ENCODE results near the gene TUBB4A. TPM values are rescaled to one million over a fixed set of nuclear protein-coding genes. Genes with fewer than 3 reads are reported as not detected.
"Not testable (repeated sequence)": the region's sequence is repeated elsewhere in the genome, so short reads cannot be mapped to it uniquely, and the experiment has no call there.

Gene TUBB4A
- 0.10 TPM for total RNA-seq

DNA sequence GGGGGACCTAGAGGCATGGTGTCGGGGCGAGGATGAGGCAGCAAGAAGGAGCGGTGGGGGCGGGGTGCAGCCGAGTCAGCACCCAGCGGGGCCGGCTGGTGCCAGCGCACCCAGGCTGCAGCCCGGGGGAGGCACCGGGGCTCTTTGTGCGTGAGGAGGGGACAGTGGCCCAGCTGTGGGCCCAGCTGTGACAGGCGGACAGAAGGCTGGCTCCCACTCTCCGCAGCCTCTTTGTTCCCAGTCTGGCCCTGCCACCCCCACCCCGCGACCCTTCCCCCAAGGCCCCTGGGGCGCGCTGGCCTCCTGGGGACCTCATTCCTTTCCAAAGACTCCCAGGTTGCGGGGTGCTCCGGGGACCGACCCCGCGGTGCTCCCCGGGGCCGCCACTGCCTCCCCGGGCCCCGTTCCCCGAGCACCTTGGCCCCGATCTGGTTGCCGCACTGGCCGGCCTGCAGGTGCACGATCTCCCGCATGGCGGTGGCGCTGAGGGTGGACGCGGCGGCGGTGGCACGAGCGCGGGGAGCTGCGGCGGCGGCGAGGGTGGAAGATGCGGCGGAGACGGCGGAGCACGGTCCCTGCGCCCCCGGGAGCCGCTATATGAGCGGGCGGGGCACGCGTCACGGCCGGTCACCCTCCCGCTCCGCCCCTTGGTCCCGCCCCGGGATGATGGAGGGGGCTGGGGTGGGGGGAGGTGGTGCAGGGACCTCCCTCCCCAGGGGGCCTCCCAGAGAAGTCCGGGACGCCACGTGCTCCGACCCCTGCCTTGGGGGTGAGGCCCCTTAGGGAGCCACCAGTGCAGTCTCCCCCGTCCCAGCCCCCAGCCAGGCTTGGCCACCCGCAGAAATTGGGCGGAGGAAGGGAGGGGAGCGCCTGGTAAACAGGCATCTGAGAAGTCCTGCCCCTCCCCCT lies at the start of gene TUBB4A:
Gene TUBB4A, minus strand, starts transcription at position 570 of the 909 bp plus-strand sequence. Its CDS starts 97 bp downstream, at position 473.
- H3K4me1 ChIP-seq (ENCODE audit: insufficient read depth, low read length): peaks cover 19% of the 10 kb centered on the region
- H3K27me3 ChIP-seq (ENCODE audit: insufficient read depth, low read length): peaks cover 26% of the 10 kb centered on the region
- H3K4me3 ChIP-seq (ENCODE audit: low read length): peak within 1 kb of the TSS; percentile 23

GRCh38 chr19:6551091-6551490 lies 49.0 kb upstream of the TUBB4A start:
- Histone ChIP-seq H3K9me3 (ENCODE audit: low read depth, low read length) (no peaks in the 10 kb centered on the region), H3K27me3 (ENCODE audit: insufficient read depth, low read length) (no peaks in the 10 kb centered on the region), H3K4me3 (ENCODE audit: low read length) (no peak overlapping the region), H3K4me1 (ENCODE audit: insufficient read depth, low read length) (peaks cover 8% of the 10 kb centered on the region)

More for the DNA sequence above, at the start of gene TUBB4A:
- no peaks in the 10 kb centered on the region for H3K9me3 ChIP-seq (ENCODE audit: low read depth, low read length)

DNA sequence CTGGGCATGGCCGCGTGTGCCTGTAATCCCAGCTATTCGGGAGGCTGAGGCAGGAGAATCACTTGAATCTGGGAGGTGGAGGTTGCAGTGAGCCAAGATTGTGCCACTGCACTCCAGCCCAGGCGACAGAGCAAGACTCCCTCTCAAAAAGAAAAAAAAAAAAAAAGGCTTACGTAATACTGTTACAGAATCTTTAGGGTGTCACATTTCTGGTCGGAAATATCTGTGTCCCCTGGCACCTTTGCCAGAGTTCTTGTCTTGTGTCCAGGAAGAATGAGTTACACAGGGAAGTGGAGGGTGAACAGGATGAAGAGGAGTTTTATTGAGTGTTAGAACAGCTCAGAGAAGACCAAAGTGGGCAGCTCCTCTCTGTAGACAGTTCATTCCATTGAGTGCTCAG lies 48.6 kb upstream of the TUBB4A start:
- H3K27me3 ChIP-seq (ENCODE audit: insufficient read depth, low read length); H3K4me3 ChIP-seq (ENCODE audit: low read length); H3K4me1 ChIP-seq (ENCODE audit: insufficient read depth, low read length); H3K9me3 ChIP-seq (ENCODE audit: low read depth, low read length): not testable (repeated sequence)

DNA sequence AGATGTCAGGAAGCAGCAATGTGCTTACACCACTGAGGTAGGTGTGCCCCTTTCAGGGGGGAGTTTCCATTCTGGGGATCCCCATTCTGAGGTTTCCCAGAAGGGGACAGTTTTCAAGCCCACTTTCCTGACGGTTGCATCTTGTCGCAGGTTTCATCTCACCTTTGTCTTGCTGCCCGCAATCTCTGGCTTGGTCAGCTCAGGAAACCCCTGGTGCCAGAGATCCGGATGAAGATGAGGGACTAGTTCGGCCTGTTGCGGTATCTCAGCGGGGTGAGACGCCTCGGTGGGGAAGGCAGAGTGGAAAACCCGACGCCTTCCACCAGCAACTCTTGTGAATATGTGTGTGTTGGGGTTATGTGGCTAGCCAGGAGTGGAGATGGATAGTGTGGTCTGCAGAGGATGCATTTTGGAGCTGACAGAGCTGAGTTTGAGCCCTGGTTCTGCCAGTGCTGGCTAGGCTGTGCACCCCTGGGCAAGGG lies 41.8 kb upstream of the TUBB4A start:
- no peaks in the 10 kb centered on the region for H3K9me3 ChIP-seq (ENCODE audit: low read depth, low read length)
- H3K4me3 ChIP-seq (ENCODE audit: low read length): no peak overlapping the region
- no peaks in the 10 kb centered on the region for H3K27me3 ChIP-seq (ENCODE audit: insufficient read depth, low read length)
- H3K4me1 ChIP-seq (ENCODE audit: insufficient read depth, low read length): no peaks in the 10 kb centered on the region

- H3K4me3 ChIP-seq (ENCODE audit: low read length): no peak overlapping the region
- no peaks in the 10 kb centered on the region for H3K27me3 ChIP-seq (ENCODE audit: insufficient read depth, low read length)
- H3K4me1 ChIP-seq (ENCODE audit: insufficient read depth, low read length): peaks cover 9% of the 10 kb centered on the region
These were observed 39.0 kb upstream of the TUBB4A start for GRCh38 chr19:6540918-6541689.

GRCh38 chr19:6539514-6539913 lies 37.4 kb upstream of the TUBB4A start:
- H3K4me1 ChIP-seq (ENCODE audit: insufficient read depth, low read length): peaks cover 13% of the 10 kb centered on the region
- no peaks in the 10 kb centered on the region for H3K9me3 ChIP-seq (ENCODE audit: low read depth, low read length)
- no peaks in the 10 kb centered on the region for H3K27me3 ChIP-seq (ENCODE audit: insufficient read depth, low read length)
- no peak overlapping the region for H3K4me3 ChIP-seq (ENCODE audit: low read length)

More at GRCh38 chr19:6540918-6541689, 39.0 kb upstream of the TUBB4A start:
- no peaks in the 10 kb centered on the region for H3K9me3 ChIP-seq (ENCODE audit: low read depth, low read length)

- Histone ChIP-seq H3K4me3 (ENCODE audit: low read length) (no peak overlapping the region), H3K9me3 (ENCODE audit: low read depth, low read length) (no peaks in the 10 kb centered on the region), H3K27me3 (ENCODE audit: insufficient read depth, low read length) (peaks cover 15% of the 10 kb centered on the region), H3K4me1 (ENCODE audit: insufficient read depth, low read length) (peaks cover 37% of the 10 kb centered on the region)
These were observed 33.5 kb upstream of the TUBB4A start for GRCh38 chr19:6535558-6536137.

DNA sequence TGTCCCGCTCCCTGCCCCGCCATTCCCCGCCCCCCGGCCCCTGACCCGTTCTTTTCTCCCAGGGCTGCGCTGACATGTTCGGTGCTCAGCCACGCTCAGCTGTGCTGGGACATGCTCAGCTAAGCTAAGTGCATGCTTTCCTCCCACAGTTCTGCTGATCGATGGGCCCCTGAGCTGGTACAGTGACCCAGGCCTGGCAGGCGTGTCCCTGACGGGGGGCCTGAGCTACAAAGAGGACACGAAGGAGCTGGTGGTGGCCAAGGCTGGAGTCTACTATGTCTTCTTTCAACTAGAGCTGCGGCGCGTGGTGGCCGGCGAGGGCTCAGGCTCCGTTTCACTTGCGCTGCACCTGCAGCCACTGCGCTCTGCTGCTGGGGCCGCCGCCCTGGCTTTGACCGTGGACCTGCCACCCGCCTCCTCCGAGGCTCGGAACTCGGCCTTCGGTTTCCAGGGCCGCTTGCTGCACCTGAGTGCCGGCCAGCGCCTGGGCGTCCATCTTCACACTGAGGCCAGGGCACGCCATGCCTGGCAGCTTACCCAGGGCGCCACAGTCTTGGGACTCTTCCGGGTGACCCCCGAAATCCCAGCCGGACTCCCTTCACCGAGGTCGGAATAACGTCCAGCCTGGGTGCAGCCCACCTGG lies 32.5 kb upstream of the TUBB4A start:
- Histone ChIP-seq H3K4me3 (ENCODE audit: low read length) (no peak overlapping the region), H3K4me1 (ENCODE audit: insufficient read depth, low read length) (peaks cover 48% of the 10 kb centered on the region), H3K9me3 (ENCODE audit: low read depth, low read length) (no peaks in the 10 kb centered on the region), H3K27me3 (ENCODE audit: insufficient read depth, low read length) (peaks cover 22% of the 10 kb centered on the region)

GRCh38 chr19:6533746-6534418 lies 31.8 kb upstream of the TUBB4A start:
- Histone ChIP-seq H3K4me3 (ENCODE audit: low read length) (no peak overlapping the region), H3K27me3 (ENCODE audit: insufficient read depth, low read length) (peaks cover 22% of the 10 kb centered on the region), H3K4me1 (ENCODE audit: insufficient read depth, low read length) (peaks cover 54% of the 10 kb centered on the region), H3K9me3 (ENCODE audit: low read depth, low read length) (no peaks in the 10 kb centered on the region)

DNA sequence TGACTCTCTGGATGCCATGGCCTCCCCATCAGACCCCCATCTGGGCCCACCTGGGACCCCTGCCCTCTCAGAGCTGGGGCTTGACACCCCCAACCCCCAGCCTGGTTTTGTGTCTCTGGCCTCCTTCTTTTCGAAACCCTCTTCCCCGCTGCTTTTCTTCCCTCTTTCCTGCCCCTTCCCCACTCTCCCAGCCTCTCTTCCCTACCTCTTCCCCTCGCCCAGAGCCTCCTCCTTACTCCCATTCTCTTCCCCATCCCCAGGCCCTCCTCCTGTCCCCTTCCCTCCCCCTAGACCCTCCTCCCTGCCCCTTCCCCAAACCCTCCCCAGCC lies 30.9 kb upstream of the TUBB4A start:
- Histone ChIP-seq H3K4me3 (ENCODE audit: low read length) (no peak overlapping the region), H3K9me3 (ENCODE audit: low read depth, low read length) (no peaks in the 10 kb centered on the region), H3K4me1 (ENCODE audit: insufficient read depth, low read length) (peaks cover 61% of the 10 kb centered on the region), H3K27me3 (ENCODE audit: insufficient read depth, low read length) (peaks cover 22% of the 10 kb centered on the region)

GRCh38 chr19:6532244-6532999 lies 30.3 kb upstream of the TUBB4A start:
- Histone ChIP-seq H3K4me3 (ENCODE audit: low read length) (no peak overlapping the region), H3K4me1 (ENCODE audit: insufficient read depth, low read length) (peaks cover 61% of the 10 kb centered on the region), H3K9me3 (ENCODE audit: low read depth, low read length) (no peaks in the 10 kb centered on the region), H3K27me3 (ENCODE audit: insufficient read depth, low read length) (peaks cover 22% of the 10 kb centered on the region)

DNA sequence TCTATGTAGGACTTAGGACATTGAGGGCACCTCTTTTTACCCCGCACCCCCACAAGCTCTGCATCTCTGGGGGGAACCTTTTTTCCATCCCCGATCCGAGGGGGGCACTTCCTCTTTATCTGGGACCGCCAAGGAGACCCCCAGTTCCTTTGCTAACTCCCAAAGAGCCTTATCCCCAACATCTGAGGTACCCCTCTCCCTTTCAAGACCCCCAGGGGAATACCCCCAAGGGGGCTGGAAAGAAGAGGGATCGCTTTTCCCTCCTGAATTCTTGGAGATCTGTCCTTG lies 29.8 kb upstream of the TUBB4A start:
- H3K9me3 ChIP-seq (ENCODE audit: low read depth, low read length): no peaks in the 10 kb centered on the region
- H3K4me3 ChIP-seq (ENCODE audit: low read length): no peak overlapping the region
- H3K4me1 ChIP-seq (ENCODE audit: insufficient read depth, low read length): peaks cover 60% of the 10 kb centered on the region
- peaks cover 22% of the 10 kb centered on the region for H3K27me3 ChIP-seq (ENCODE audit: insufficient read depth, low read length)

GRCh38 chr19:6531163-6531955 lies 29.2 kb upstream of the TUBB4A start:
- Histone ChIP-seq H3K27me3 (ENCODE audit: insufficient read depth, low read length) (peaks cover 22% of the 10 kb centered on the region), H3K9me3 (ENCODE audit: low read depth, low read length) (no peaks in the 10 kb centered on the region), H3K4me3 (ENCODE audit: low read length) (peak overlapping the region; percentile 28), H3K4me1 (ENCODE audit: insufficient read depth, low read length) (peaks cover 54% of the 10 kb centered on the region)
